HL-60/S4 treated with phorbol 12-myristate 13-acetate at 8.2 ng/mL for 4 days and 3 days (cell line): ENCODE data around the gene PAX2.

ENCODE experiments used
- in situ Hi-C: fragments of 300-500 bp; cut with MboI; formaldehyde crosslinking; loops from 2 replicates; pipeline ENCODE4 v1.15.0; 2022; ENCODE audit warnings: low sequenced_read_pairs

Gene PAX2

DNA sequence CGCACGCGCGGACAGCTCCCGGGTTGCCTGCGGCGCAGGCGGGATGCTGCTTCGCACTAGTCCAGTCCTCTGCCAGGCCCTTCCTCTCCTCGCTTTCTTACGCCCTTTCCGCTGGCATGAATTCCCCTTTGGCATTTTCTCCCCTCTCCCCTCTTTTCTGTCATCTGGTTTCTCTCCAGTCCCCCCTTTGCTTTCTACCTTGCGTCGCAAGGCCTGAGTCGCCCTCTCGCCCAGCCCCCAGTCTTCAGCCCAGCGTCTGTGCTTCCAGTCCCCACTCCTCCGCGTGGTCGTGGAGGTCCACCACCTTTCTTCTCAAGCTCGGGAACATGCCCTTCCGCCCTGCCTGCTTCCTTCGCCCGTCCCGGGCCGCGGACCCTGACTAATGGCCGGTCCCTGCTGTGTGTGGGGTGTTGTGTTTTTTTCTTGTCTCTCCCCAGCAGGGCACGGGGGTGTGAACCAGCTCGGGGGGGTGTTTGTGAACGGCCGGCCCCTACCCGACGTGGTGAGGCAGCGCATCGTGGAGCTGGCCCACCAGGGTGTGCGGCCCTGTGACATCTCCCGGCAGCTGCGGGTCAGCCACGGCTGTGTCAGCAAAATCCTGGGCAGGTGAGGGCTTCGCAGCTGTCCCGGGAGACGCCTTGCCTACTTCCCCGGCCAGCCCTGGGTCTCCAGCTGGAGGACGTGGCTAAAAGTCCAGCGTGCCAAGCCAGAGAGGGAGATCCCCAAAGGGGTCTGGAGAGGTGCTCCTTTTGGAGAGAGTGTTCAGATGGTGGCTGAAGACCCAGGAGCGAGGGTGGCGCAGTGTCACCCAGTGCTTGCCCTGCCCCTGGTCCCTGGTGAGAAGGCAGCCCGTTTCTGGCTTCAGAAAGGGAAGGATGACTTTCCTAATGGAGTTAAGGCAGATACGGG, 4.2 kb downstream of the PAX2 start:
- in situ Hi-C loops = loop anchor here (10.0 kb wide), 1 partner anchor 185 kb away; no protein-coding TSS in a partner anchor

DNA sequence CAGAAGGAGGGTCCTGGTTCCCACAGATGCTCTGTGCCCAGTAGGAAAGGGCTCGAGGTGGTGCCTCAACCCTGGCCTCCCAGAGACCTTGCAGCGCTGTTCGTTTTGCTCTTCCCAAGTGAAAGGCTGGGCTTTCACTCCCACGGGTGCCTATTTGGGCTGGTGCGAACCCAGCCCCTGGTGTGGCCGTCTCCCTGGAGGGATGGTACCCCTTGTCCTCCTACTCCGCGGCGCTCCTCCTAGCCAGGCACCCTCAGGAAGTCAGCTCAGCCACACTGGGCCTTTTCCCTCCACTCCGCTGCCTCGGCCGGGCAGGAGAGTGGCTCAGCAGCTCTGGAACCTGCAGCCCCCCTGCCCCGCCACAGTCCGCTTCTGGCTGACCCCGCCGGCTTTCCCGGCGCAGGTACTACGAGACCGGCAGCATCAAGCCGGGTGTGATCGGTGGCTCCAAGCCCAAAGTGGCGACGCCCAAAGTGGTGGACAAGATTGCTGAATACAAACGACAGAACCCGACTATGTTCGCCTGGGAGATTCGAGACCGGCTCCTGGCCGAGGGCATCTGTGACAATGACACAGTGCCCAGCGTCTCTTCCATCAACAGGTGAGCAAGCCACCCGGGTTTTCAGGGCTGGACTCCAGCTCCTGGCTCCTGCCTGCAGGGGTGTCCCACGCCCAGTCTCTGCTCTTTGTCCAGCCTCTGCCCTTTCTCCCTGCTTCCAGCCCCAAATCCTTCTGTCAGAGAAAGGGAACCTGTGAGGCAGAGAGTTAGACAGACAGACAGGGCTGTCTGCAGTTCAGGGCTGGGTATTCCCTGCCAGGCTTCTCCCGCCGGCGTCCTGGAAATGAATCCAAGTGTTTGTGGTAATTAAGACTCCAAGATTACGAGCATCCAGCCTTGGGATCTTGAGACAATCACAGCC, 5.2 kb downstream of the PAX2 start:
- in situ Hi-C loops = no loop called here

DNA sequence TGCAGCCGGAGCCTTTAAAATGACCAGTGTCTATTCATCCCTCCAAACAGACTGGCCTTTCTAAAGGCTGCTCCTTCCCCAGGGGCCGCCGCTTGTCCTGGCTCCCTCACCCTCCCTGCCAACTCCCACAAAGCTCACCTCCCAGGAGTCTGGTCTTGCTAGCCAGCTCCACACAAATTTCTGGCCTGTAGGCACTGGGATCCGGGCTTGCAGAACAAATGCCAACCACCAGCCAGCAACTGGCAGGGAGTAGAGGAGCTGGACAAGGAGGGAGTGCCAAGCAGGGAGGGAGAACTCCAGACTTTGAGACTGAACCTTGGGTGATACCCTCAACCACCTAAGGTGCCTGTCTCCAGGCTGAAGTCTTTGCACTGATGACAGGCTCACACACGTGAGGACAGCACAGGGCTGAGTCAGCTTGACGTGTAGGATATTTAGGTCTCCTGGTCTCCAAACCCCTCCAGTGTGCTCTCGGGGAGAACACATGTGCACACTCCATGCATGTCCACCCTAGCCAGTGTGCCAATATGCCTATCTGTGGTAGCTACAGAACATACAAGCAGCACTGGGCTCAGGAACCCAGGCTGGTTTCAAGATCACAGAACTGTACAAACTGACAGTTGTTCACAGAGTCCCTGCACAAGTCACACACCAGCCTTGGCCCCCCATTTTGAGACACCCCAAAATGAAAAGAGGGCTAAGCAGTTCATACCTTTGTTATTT, 6.0 kb downstream of the PAX2 start:
- in situ Hi-C loops = no loop called here

DNA sequence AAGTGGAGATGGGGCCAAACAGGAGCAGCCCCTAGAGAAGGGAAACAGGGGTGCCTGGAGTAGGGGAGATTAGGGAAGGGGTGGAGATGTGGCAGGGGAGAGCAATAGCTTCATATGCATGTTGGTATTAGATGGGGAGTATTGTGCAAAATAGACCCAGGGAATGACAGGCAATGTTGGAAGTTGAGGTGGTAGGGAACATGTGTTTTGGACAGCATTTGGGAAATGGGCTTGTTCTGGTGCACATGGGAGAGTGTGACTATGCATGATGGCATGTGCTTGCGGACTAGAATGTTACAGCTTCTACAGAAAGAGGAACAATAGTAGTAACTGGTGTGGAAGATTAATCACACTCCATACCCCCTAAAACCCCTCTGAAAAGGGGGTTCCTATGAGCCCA, 10.4 kb downstream of the PAX2 start:
- in situ Hi-C loops = no loop called here

DNA sequence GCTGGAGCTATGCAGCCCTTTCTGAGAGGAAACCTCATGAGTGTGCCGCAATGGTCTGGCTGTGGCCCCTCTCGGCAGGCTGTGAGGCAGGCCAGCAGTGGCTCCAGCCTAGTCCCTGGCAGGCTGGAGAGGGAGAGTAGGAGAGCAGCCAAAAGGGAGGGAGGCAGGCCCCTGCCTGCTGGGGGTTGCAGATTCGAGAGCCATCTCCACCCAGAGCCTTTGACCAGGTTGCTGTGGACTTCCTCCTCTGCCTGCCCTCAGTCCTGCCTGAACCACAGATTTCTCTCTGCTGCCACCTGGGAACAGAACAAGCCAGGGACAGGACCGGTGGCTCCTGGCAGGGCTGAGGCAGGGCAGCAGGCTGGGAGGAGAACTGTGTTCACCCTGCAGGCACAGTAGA, 13.9 kb downstream of the PAX2 start:
- in situ Hi-C loops = no loop called here

DNA sequence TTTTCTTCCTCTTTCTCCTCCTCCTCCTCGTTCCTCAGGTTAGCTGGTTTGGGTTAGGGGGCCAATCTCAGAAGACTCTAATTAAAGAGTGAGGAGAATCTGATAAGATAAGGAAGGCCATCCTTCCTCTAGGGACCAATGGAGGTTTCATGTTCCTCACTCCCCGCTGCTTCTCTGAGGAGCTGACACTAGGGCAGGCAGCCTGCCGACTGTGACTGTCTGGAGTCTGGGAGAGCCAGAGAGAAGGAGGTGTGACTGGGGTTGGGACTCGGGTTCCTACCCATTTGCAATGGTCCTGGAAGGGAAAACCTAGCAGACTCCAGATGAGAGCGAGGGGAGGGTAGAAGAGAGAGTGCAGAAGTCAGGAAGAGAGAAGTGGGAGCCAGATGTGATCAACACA, 15.3 kb downstream of the PAX2 start:
- in situ Hi-C loops = no loop called here

DNA sequence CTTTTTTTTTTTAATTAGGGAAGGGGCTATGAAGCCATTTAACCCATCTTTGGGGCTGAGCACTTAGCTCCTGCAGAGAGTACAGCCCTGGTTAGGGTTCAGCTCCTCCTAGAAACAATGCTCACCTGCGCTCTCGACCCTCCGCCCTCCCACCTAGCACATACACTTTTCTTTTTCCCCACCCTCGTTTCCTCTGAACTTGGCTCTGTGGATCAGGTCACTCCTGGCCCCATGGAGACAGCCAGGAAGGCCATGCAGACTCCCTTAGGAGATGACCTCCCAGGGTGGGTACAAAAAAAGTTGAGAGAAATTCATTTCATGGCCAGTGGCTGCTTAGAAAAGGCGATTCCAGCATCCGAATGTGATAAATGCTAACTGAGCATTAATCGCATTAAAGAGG, 15.8 kb downstream of the PAX2 start:
- in situ Hi-C loops = no loop called here

DNA sequence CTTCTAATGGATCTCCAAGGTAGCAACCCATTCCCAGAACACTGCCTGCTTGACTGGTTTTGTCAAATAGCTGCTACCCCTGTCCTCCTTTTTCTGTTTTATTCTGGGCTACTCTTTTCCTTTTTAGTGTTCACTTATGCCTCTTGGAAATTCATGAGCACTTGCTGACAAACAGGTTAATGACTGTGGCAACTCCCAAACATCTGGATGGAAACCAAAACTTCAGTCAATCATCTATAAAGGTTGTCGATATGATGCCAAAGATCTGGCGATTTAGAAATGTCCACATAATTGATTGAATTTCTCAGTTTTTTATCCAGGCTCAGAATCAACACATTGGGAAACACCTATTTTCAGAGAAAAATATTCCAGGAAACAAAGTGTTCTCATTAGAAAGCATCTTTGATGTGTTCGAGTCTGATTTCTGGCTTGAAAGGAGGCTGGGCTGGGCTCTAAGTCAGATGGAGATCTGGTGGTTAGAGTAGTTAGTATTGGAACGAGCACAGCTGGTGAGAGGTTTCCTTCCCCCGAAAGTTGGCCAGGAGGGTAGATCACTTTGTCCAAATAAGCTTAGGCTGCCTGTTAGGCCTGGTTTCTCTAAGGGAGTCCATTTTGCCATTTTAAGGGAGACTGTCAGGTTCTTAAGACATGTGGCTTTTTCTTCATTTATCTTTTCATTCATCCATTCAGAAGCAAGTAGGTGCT, 17.8 kb downstream of the PAX2 start:
- in situ Hi-C loops = no loop called here

DNA sequence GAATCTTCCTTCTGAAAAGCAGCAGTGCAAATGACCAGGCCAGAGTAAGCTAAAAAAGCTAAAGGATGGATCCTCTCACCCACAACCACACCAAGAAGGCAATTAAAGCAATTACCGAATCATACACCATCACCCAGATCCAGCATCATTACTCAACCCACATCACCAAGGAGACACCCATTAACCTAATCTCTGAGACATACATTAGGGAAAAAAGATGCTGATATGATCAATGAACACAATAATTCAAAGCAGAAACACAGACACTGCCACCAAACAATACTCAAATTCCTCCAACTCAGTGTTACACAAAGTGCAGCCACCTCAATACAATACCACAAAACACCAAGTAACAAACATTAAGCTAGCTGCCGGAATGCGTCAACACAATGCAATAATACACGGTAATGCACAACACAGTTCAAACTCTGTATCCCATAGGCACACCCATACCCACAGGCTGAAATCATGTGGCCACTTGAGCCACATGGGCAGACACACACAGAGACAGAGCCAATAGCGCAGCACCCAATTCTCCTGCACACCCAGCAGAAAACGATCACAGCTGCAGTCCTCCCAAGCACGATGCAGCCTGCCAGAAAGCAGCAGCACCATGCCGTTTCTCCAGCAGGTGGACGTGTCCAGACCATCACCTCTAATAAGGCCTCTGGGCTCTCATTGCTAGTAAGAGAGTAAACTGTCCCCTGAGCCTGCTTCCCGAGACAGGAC, 21.5 kb downstream of the PAX2 start:
- in situ Hi-C loops = no loop called here

DNA sequence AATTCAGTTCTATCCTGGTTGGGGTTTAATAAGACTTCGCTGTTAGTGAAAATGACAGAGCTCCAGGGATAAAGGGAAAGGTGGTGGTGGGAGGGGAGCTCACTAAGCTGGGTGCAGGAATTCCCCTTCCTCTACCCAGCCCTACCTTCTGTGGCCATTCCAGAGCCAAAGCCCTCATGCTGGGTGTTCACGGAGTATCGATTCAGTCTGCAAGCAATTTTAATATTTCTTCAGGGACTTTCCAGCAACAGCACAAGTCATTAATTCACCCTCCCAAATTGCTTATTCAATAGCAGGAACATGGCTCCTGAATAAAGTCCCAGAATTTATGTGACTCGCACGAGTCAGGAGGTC, 22.0 kb downstream of the PAX2 start:
- in situ Hi-C loops = no loop called here

DNA sequence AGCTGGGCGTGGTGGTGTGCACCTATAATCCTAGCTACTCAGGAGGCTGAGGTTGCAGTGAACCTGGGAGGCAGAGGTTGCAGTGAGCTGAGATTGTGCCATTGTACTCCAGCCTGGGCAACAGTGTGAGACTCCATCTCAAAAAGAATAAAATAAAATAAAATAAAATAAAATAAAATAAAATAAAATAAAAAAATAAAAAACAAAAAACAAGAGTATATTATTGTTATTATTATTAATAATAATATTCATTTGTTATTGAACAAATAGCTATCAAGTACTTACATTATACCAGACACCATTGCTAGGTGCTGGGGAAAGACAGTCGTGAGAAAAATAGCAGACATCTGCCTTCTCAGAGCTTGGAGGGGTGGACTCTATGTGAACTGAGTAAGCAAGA, 24.1 kb downstream of the PAX2 start:
- in situ Hi-C loops = no loop called here

DNA sequence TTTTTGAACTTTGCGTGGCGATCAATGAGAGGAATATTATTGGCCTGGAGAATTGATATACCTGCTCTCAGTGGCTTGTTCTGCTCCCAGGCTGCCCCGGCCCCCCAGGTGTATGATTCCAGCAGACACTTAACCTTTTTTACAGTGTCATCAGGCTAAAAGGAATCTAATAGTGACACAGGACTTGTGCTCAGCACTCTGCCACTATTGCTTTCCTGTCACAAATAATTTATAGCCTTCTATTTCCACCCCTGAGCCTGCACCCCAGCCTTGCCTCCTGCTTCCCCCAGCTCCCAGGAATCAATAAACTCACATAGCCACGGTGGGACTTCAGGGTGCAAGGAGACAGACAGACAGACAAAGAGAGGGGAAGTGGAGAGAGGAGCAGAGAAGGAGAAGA, 28.3 kb downstream of the PAX2 start:
- in situ Hi-C loops = no loop called here

DNA sequence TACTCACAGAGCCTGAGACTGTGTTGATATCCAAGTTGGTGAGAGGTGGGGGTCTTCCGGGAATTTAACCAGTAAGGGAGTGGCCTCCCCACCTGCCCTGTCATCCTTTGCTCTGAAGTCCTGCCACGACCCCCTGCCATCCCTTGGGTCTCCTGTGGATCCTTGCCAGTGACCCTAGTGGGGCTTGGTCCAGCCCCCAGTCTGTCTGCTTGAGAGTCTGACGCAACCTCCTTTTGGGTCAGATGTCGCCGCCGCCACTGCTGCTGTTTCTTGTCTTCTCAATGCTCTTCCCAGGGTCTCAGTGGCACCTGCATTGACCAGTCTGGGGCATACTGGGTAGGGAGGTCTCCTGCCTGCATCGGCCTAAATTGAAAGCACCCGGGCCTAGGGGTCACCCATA, 28.8 kb downstream of the PAX2 start:
- in situ Hi-C loops = no loop called here

DNA sequence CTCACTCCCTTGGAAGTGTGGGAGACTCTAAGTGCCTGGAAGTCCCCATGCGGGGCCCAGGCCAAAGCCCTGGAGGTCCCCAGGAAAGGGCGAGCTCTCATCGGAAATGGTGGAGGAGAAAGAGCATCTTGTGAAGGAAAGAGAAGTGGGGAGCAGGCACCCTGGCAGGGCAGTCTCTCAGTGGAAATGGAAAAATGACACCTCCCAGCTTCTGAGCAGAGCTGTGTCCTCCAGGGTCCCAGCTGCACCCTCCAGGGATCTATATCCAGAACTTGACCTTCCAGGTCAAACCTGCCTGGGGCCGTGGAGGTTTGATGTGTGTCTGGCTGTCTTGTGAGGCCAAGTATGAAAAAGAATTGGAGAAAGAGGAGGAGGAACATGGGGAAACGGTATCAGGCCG, 29.5 kb downstream of the PAX2 start:
- in situ Hi-C loops = no loop called here

DNA sequence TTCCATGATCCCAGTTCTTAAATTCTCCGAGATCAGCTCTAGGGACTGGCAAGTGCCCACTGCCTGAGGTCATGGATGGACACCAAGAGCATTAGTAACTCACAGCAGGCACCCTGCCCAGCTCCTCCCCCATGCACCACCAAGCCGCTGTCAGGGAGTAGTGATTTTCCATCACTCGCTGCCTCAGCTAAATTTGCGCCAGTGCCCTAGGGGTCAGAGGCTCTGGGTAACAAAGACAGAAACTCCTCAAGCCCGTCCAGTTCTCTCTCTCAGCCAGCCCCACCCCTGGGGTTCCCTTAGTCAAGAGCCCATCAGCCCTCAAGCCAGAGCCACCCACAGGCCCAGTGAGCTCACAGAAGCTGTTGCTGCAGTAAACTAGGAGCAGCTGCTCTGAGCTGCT, 30.0 kb downstream of the PAX2 start:
- in situ Hi-C loops = no loop called here

DNA sequence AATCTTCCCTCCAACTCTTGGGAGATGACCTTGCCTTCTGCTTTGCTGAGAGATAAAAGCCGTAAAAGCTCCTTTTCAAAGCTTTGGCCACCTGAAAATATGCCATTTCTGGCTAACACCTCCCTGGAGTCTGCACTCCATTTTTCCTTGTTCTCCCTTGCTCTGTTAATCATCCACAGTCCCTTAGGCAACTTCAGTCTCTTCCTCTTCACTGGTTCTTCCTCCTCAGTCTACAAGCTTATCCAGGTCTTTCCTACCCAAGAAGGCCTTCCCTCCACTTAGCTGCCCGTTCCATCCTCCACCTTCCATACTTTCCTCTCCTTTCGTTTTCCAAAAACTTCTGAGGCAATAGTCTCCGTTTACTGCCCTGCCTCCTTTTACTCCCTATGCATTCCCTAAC, 30.5 kb downstream of the PAX2 start:
- in situ Hi-C loops = no loop called here

DNA sequence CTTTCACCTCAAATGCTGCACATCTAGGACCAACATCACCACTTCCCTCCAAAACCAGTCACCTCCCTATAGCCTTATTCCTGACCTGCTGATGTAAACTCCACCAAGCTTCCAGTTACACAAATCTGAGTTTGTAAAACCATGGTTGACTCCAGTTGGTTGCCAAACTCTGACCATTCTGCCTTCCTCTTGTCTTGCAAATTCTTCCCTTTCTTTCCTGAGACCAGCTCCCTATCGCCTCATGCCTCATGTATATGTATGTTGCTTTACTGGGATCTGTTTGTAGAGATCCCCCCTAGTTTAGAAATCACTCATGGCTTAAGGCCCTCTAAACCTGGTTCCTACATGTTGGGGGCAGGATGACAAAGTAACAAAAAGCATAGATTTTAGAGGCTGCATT, 31.3 kb downstream of the PAX2 start:
- in situ Hi-C loops = no loop called here

DNA sequence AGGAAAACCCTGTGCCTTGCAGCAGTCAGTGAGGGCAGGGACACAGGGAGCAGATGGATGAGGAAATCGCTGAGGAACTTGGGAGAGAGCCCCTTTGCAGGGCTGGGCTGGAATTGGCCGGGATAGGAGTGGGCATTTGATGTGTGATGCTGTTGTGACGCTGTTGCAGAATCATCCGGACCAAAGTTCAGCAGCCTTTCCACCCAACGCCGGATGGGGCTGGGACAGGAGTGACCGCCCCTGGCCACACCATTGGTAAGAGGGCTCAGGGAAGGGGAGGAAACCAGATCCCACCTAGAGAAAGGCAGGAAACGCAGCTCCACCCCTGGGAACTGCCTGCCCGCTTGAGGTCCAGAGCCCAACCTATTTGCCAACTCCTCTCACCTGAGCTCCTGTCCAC, 33.9 kb downstream of the PAX2 start:
- in situ Hi-C loops = no loop called here

DNA sequence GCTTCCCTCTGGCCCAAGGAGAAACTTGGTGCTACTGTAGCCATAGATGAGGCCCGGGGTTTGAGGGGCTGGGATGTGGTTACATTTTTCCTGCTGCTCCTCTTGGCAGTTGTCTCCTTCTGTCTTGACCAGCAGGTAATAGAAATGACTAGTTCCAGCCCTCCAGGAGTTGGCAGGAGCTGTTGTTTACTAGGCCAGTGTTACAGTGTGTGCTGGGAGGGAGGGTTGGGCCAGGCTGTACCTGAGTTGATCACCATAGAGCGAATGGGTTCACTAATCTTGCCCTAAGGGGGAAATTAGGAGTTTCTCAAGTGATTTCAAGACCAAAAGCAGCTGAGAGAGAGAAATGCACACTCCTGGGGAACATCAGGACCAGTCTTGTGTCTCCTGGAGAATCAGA, 34.9 kb downstream of the PAX2 start:
- in situ Hi-C loops = no loop called here

DNA sequence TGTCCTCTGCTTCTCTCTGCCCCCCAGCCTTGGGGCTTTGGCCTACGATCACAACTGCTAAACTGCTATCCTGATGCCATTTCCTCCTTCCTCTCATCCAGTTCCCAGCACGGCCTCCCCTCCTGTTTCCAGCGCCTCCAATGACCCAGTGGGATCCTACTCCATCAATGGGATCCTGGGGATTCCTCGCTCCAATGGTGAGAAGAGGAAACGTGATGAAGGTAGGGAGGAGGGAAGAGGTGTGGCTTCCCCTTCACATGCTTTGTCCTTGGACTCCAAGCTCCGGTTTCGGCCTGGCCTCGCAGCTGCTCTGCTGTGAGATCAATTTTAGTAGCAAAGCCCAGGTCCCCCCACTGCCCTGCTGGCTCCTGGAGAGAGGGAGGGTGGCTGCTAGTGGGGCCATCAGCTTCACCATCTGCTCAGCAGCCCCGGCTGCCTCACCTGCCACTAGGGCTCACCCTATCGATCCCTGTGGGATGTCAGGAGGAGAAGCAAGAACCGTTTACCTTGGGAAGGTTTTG, 35.8 kb downstream of the PAX2 start:
- in situ Hi-C loops = no loop called here
